DMS79 (cell line): ENCODE results near the gene RTP3.
"Not testable (repeated sequence)": the region's sequence is repeated elsewhere in the genome, so short reads cannot be mapped to it uniquely, and the experiment has no call there.

Experiments
- DNase-seq: peaks from one replicate; lab custom pipeline; 2025; lab: John Stamatoyannopoulos, UW

The RTP3 gene

DNA sequence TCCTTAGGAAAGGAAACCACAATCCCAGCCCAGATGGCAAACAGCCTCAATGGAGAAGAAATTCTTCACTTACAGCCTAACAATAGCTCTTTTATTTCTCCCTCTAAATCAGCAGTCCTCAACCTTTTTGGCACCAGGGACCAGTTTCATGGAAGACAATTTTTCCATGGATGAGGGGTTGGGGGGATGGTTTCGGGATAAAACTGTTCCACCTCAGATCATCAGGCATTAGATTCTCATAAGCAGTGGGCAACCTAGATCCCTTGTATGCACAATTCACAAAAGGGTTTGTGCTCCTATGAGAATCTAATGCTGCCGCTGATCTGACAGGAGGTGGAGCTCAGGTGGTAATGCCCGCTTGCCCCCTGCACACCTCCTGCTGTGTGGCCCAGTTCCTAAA, 50.8 kb downstream of the RTP3 start:
- not testable (repeated sequence) for DNase-seq

DNA sequence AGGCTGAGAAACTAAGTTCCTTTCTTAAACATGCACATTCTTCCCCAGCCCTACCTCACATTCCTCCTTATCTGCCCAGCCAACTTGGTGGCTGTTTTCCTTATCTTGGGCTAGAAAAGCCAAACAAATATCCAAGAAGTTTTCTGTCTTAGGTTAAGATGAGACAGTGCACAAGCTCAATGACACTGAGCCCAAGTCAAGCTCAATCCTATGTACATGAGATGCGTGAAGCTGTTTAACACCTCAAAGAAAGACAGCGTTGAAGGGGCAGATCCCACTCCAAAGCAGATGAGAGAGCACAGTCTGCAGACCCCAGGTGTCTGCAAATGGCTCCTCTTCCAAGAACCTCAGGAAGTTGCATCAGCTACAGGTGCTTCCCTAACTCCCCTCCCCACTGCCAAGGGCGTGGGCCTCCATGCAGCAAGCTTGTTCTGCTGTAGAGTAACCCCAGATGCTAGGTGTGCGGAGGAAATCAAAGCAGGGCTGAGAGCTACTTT, 51.7 kb downstream of the RTP3 start:
- DNase-seq = no peak

DNA sequence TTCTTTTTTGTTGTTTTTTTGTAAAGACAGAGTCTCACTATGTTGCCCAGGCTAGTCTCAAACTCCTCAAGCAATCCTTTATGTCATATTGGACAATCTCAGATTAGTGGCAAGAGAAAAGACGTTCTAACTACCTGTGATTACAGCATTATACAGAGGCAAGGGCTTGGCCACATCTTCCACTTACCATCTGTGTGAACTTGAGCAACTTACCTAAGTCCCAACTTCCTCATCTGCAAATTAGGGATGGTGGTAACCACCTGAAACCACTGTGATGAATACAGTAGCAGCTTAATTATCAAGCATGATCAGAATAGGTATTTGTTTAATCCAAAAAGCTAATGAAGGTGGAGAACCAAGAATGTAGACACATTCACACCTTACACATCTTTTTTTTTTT, 52.2 kb downstream of the RTP3 start:
- DNase-seq = no peak
